Measurements from ENCODE around the gene PLPPR3. TPM values are rescaled to one million over a fixed set of nuclear protein-coding genes. Genes with fewer than 3 reads are reported as not detected.

Gene PLPPR3
- total and polyA plus RNA-seq, 4 donors: 3.1 TPM; not detected in 3

- peaks cover 8 to 33% (median 26%) of the 10 kb centered on the region in 4 donors for H3K36me3 ChIP-seq (ENCODE audit: control insufficient read depth in 4 of 4, insufficient read depth in 3 of 4, low read depth in 1 of 4, low read length in 3 of 4)
- DNase-seq (ENCODE audit: low spot score): no peak
- H3K9me3 ChIP-seq (ENCODE audit: control insufficient read depth in 4 of 4, low read length in 3 of 4): no peaks in the 10 kb centered on the region
- H3K4me1 ChIP-seq (ENCODE audit: control insufficient read depth in 4 of 4, insufficient read depth in 4 of 4, low read length in 3 of 4): peaks cover 11 to 49% (median 36%) of the 10 kb centered on the region in 4 donors
- TF ChIP-seq SP1 (IDR thresholded peaks at IDR 0.05) (no peak), JUND (IDR thresholded peaks at IDR 0.05) (no peak), REST (IDR thresholded peaks at IDR 0.05) (no peak), RAD21 (IDR thresholded peaks at IDR 0.05) (no peak), HNF4G (IDR thresholded peaks at IDR 0.05) (no peak), TAF1 (conservative IDR thresholded peaks at IDR 0.05) (no peak)
- no peak overlapping the region for H3K9ac ChIP-seq (ENCODE audit: low read depth in 1 of 2, low read length in 2 of 2)
- WGBS: 37% methylated on average over 29 of the region's 29 CpGs
- peak overlapping the region in 1 of 3 donors; percentile 14 for H3K4me3 ChIP-seq (ENCODE audit: low read depth in 1 of 3, low read length in 3 of 3)
- H3K27me3 ChIP-seq (ENCODE audit: control insufficient read depth in 4 of 4, insufficient read depth in 4 of 4, low read length in 3 of 4): no peaks in the 10 kb centered on the region
- peak overlapping the region; percentile 5 to 53 for H3K27ac ChIP-seq (ENCODE audit: low read depth in 1 of 2, low read length in 2 of 2)
Measured at GRCh38 chr19:801030-801860, 20.5 kb downstream of the PLPPR3 start.

DNA sequence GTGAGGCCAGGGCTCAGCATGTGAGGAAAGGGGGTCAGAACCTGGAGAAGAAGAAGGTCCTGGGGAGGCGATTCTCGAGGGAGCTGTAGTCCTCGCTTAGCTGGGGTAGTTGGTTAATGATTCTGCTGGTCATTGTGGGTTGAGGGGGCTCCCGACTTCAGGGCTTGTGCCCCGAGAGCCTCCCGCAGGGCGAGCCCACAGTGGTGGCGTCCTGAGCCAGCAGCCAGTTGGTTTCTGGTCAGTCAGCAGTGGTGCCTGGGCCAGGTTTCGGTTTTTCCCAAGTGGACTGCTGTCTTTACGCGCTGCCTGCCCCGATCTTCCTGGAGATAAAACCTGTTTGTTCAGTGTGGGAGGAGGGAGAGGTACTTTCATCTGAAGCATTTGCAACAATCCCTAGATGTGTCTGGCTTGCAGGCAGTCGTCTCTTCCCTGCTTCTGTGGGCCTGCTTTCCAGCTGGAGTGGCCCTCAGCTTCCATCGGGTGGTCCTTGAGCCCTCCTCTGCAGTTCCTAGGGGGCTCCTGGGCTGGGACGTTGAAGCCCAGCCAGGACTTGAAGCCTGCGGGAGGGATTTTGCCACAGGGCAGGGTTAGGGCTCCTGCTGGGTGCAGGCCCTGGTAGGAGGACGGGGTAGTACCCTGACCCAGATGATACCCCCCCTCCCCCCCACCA, 21.3 kb downstream of the PLPPR3 start:
- Histone ChIP-seq H3K36me3 (ENCODE audit: control insufficient read depth in 4 of 4, insufficient read depth in 3 of 4, low read depth in 1 of 4, low read length in 3 of 4) (peaks cover 8 to 27% (median 20%) of the 10 kb centered on the region in 4 donors), H3K9ac (ENCODE audit: low read depth in 1 of 2, low read length in 2 of 2) (peak overlapping the region in 1 of 2 donors; percentile 10), H3K4me1 (ENCODE audit: control insufficient read depth in 4 of 4, insufficient read depth in 4 of 4, low read length in 3 of 4) (peaks cover 11 to 49% (median 39%) of the 10 kb centered on the region in 4 donors), H3K4me3 (ENCODE audit: low read depth in 1 of 3, low read length in 3 of 3) (peak overlapping the region in 1 of 3 donors; percentile 14), H3K9me3 (ENCODE audit: control insufficient read depth in 4 of 4, low read length in 3 of 4) (no peaks in the 10 kb centered on the region), H3K27ac (ENCODE audit: low read depth in 1 of 2, low read length in 2 of 2) (peak overlapping the region; percentile 4 to 53), H3K27me3 (ENCODE audit: control insufficient read depth in 4 of 4, insufficient read depth in 4 of 4, low read length in 3 of 4) (no peaks in the 10 kb centered on the region)
- no peak for DNase-seq (ENCODE audit: low spot score)
- 12% methylated on average over 17 of the region's 17 CpGs for WGBS
- TF ChIP-seq ZBTB33 (IDR thresholded peaks at IDR 0.05): no peak
- no peak for TF ChIP-seq EGR1 (IDR thresholded peaks at IDR 0.05; ENCODE audit: low read depth in 2 of 2)
- peak in 1 of 2 donors; percentile 33 for TF ChIP-seq RXRA (IDR thresholded peaks at IDR 0.05)
- TF ChIP-seq JUND (IDR thresholded peaks at IDR 0.05): peak in 1 of 2 donors; percentile 17
- peak; percentile 29 for TF ChIP-seq FOXA2 (IDR thresholded peaks at IDR 0.05)
- TF ChIP-seq GABPA (IDR thresholded peaks at IDR 0.05 in 1 of 2, conservative IDR thresholded peaks at IDR 0.05 in 1 of 2): no peak
- TF ChIP-seq RAD21 (IDR thresholded peaks at IDR 0.05): peak in 1 of 2 donors; percentile 29
- TF ChIP-seq HNF4A (conservative IDR thresholded peaks at IDR 0.05): peak in 1 of 2 donors; percentile 36
- no peak for TF ChIP-seq ATF3 (IDR thresholded peaks at IDR 0.05)
- TF ChIP-seq SP1 (IDR thresholded peaks at IDR 0.05): peak; percentile 42
- TF ChIP-seq YY1 (IDR thresholded peaks at IDR 0.05): peak; percentile 37
